ENCODE data around the gene MRPL52. TPM values are rescaled to one million over a fixed set of nuclear protein-coding genes. Genes with fewer than 3 reads are reported as not detected.

Gene MRPL52
- total and polyA plus RNA-seq, 2 of the 13 experiments (the other 11 are each of a cell fraction or from before 2014, with no cell fraction given) = 118 to 329 TPM

GRCh38 chr14:22819151-22819988 is 10.3 kb upstream of the MRPL52 start (continued):
- no peak for TF ChIP-seq TCF12 (IDR thresholded peaks at IDR 0.05)
- no peak for TF ChIP-seq TCF12 (CRISPR knock-in tag; IDR thresholded peaks at IDR 0.05)
- TF ChIP-seq ZNF136 (CRISPR knock-in tag; IDR thresholded peaks at IDR 0.05; ENCODE audit: low read depth) = peak; percentile 79; the same call in 1 of the 2 replicates
- no peak for TF ChIP-seq CREB3 (CRISPR knock-in tag; IDR thresholded peaks at IDR 0.05)
- no peak for TF ChIP-seq RARG (CRISPR knock-in tag; IDR thresholded peaks at IDR 0.05; ENCODE audit: low read depth)
- TF ChIP-seq FIP1L1 (IDR thresholded peaks at IDR 0.05; ENCODE audit: borderline replicate concordance, insufficient read depth, low read depth, low read length) = no peak
- TF ChIP-seq POGZ (CRISPR knock-in tag; IDR thresholded peaks at IDR 0.05) = no peak
- TF ChIP-seq AGO1 (IDR thresholded peaks at IDR 0.05; ENCODE audit: low read depth, low read length, poor library complexity, severe bottlenecking) = no peak
- no peak for TF ChIP-seq USF2 (IDR thresholded peaks at IDR 0.05; ENCODE audit: low read depth, low read length)
- TF ChIP-seq USF2 (CRISPR knock-in tag; IDR thresholded peaks at IDR 0.05; ENCODE audit: borderline replicate concordance) = no peak
- TF ChIP-seq HNRNPH1 (optimal IDR thresholded peaks at IDR 0.05; ENCODE audit: low read depth, low read length) = no peak
- no peak for TF ChIP-seq ZNF549 (CRISPR knock-in tag; IDR thresholded peaks at IDR 0.05)
- TF ChIP-seq ZNF781 (CRISPR knock-in tag; IDR thresholded peaks at IDR 0.05; ENCODE audit: borderline replicate concordance, not compliant biosample characterization) = no peak
- TF ChIP-seq ETV6 (CRISPR knock-in tag; conservative IDR thresholded peaks at IDR 0.05) = no peak
- TF ChIP-seq KLF16 (CRISPR knock-in tag; IDR thresholded peaks at IDR 0.05) = peak in 1 of 2 experiments; percentile 21; a peak in 1 of 4 replicates
- peak; percentile 47; the same call in 1 of the 2 replicates for TF ChIP-seq GABPB1 (CRISPR knock-in tag; IDR thresholded peaks at IDR 0.05)
- TF ChIP-seq ZNF414 (CRISPR knock-in tag; IDR thresholded peaks at IDR 0.05) = peak; percentile 68; the same call in 1 of the 2 replicates
- TF ChIP-seq LCORL (IDR thresholded peaks at IDR 0.05) = peak; percentile 14; the same call in 1 of the 2 replicates
- TF ChIP-seq LCORL (CRISPR knock-in tag; IDR thresholded peaks at IDR 0.05) = peak; percentile 92
- TF ChIP-seq ZNF362 (CRISPR knock-in tag; IDR thresholded peaks at IDR 0.05; ENCODE audit: borderline replicate concordance) = peak; percentile 83; the same call in 1 of the 2 replicates
- TF ChIP-seq NR2C2 (CRISPR knock-in tag; IDR thresholded peaks at IDR 0.05; ENCODE audit: borderline replicate concordance) = no peak
- TF ChIP-seq IRX3 (CRISPR knock-in tag; IDR thresholded peaks at IDR 0.05; ENCODE audit: borderline replicate concordance, low read depth) = no peak
- TF ChIP-seq XRCC5 (optimal IDR thresholded peaks at IDR 0.05; ENCODE audit: low read length) = no peak
- TF ChIP-seq MTF1 (CRISPR knock-in tag; IDR thresholded peaks at IDR 0.05) = no peak

Data from HepG2 (cell line).